ENCODE data around the gene PRKCA. TPM values are rescaled to one million over a fixed set of nuclear protein-coding genes. Genes with fewer than 3 reads are reported as not detected.

PRKCA gene
- polyA plus RNA-seq, 2 donors = 1.2 to 1.3 TPM

DNA sequence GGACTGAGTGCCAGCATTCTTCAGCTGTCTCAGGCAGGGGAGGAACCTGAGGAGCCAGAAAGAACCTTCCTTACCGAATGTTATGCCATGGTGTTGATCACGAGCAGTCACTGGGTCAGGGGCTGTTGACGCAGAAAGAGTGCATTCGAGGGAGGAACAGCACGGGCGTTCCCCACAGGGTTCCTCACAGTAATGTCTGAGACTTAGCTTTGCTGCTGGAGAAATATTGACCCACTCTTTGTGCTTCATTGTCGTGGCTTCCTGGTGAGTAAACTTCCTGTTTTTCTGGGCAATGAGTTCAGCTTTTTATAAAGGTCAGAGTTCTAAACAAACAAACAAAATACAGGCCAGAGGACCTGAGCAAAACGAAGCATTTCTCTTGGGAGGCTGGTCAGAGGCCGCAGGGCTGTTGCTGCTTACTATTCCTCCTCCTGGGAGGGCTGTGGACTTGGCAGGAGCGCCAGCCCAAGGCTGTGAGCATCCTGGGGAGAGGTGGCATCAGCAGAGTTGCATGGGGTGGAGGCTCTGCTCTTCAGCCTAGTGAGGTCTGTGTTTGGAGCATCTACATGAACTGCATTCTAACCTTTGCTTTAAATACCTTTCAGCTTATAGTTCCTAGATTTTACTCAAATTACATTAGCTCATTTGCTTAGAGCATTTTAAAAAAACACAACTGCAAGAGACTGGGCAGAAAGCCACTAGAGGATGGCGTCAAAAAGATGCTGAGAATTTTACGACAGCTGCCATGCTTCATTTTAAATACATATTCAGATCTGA, 389.4 kb downstream of the PRKCA start:
- H3K9me3 ChIP-seq (ENCODE audit: control insufficient read depth in 2 of 2, insufficient read depth in 1 of 2, low read depth in 1 of 2, low read length in 1 of 2) = no peaks in the 10 kb centered on the region
- H3K27me3 ChIP-seq (ENCODE audit: control insufficient read depth in 1 of 2, insufficient read depth in 2 of 2, low read length in 2 of 2) = no peaks in the 10 kb centered on the region
- 65 to 70% methylated on average over 12 of the region's 12 CpGs for WGBS, 2 donors
- H3K27ac ChIP-seq (ENCODE audit: low read depth in 2 of 2, low read length in 1 of 2) = no peak overlapping the region
- H3K4me3 ChIP-seq (ENCODE audit: low read depth in 1 of 2, low read length in 2 of 2) = no peak overlapping the region
- H3K4me1 ChIP-seq (ENCODE audit: control insufficient read depth in 2 of 2, insufficient read depth in 2 of 2, low read length in 1 of 2) = peaks cover 0 to 2% of the 10 kb centered on the region in 2 donors
- peaks cover 0 to 4% of the 10 kb centered on the region in 2 donors for H3K36me3 ChIP-seq (ENCODE audit: control insufficient read depth in 2 of 2, insufficient read depth in 2 of 2, low read length in 1 of 2)

DNA sequence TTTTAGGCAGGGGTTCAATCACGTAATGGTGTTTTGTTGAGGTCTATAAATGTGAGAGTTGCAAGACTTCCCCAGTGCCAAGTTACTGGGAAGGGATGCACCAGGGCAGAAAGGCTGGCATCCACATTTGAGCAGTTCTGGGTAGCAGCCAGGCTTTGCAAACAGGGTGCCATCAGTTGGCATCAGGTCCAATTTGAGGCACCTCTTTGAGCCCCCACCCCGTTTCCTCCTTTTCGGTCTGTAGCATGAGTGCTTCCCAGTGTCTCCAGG, 389.9 kb downstream of the PRKCA start:
- Histone ChIP-seq H3K27ac (ENCODE audit: low read depth in 2 of 2, low read length in 1 of 2) (no peak overlapping the region), H3K36me3 (ENCODE audit: control insufficient read depth in 2 of 2, insufficient read depth in 2 of 2, low read length in 1 of 2) (peaks cover 0 to 5% of the 10 kb centered on the region in 2 donors), H3K9me3 (ENCODE audit: control insufficient read depth in 2 of 2, insufficient read depth in 1 of 2, low read depth in 1 of 2, low read length in 1 of 2) (no peaks in the 10 kb centered on the region), H3K4me1 (ENCODE audit: control insufficient read depth in 2 of 2, insufficient read depth in 2 of 2, low read length in 1 of 2) (peaks cover 0 to 2% of the 10 kb centered on the region in 2 donors), H3K4me3 (ENCODE audit: low read depth in 1 of 2, low read length in 2 of 2) (no peak overlapping the region), H3K27me3 (ENCODE audit: control insufficient read depth in 1 of 2, insufficient read depth in 2 of 2, low read length in 2 of 2) (no peaks in the 10 kb centered on the region)
- 74 to 89% methylated on average over 3 of the region's 3 CpGs for whole genome bisulfite sequencing, 2 donors

DNA sequence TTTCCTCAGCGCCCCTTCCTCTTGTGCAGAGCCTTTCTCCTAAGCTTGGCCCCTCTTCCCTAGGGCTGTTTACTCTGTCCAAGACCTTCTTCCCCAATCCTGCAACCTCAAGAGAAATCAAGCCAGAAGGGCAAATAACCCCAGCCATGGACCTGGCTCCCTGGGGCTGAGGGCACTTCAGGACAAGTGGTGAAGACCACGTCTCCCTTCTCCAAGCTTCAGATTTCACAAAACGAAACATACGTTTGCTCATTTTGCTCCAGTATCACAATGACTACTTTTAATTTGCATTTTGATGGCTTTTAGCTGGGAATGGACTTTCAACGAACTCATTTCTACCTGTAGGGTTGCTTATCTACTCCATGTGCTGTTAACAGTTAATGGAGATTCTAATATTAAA, 392.7 kb downstream of the PRKCA start:
- Histone ChIP-seq H3K27ac (ENCODE audit: low read depth in 2 of 2, low read length in 1 of 2) (no peak overlapping the region), H3K36me3 (ENCODE audit: control insufficient read depth in 2 of 2, insufficient read depth in 2 of 2, low read length in 1 of 2) (peaks cover 0 to 5% of the 10 kb centered on the region in 2 donors), H3K4me3 (ENCODE audit: low read depth in 1 of 2, low read length in 2 of 2) (no peak overlapping the region), H3K9me3 (ENCODE audit: control insufficient read depth in 2 of 2, insufficient read depth in 1 of 2, low read depth in 1 of 2, low read length in 1 of 2) (no peaks in the 10 kb centered on the region), H3K4me1 (ENCODE audit: control insufficient read depth in 2 of 2, insufficient read depth in 2 of 2, low read length in 1 of 2) (peaks cover 0 to 2% of the 10 kb centered on the region in 2 donors), H3K27me3 (ENCODE audit: control insufficient read depth in 1 of 2, insufficient read depth in 2 of 2, low read length in 2 of 2) (no peaks in the 10 kb centered on the region)
- 91 to 97% methylated on average over 5 of the region's 5 CpGs for WGBS, 2 donors

DNA sequence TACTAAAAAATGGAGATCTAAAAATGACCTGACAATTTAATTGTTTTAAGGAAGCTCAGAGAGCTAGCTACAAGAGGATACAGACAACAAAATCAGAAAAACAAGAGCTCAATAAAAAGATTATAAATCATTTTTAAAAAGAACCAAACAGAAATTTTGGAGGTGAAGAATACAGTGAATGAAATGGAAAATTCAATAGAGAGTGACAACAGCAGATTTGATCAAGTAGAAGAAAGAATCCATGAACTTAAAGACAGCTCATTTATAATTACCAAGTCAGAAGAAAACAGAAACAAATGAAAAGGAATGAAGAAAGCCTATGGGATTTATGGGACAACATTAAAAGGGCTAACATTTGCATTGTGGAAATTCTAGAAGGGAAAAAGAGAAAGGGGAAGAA, 395.9 kb downstream of the PRKCA start:
- Histone ChIP-seq H3K4me3 (ENCODE audit: low read depth in 1 of 2, low read length in 2 of 2) (no peak overlapping the region), H3K27me3 (ENCODE audit: control insufficient read depth in 1 of 2, insufficient read depth in 2 of 2, low read length in 2 of 2) (no peaks in the 10 kb centered on the region), H3K36me3 (ENCODE audit: control insufficient read depth in 2 of 2, insufficient read depth in 2 of 2, low read length in 1 of 2) (peaks cover 0 to 3% of the 10 kb centered on the region in 2 donors), H3K4me1 (ENCODE audit: control insufficient read depth in 2 of 2, insufficient read depth in 2 of 2, low read length in 1 of 2) (no peaks in the 10 kb centered on the region), H3K9me3 (ENCODE audit: control insufficient read depth in 2 of 2, insufficient read depth in 1 of 2, low read depth in 1 of 2, low read length in 1 of 2) (no peaks in the 10 kb centered on the region), H3K27ac (ENCODE audit: low read depth in 2 of 2, low read length in 1 of 2) (no peak overlapping the region)

DNA sequence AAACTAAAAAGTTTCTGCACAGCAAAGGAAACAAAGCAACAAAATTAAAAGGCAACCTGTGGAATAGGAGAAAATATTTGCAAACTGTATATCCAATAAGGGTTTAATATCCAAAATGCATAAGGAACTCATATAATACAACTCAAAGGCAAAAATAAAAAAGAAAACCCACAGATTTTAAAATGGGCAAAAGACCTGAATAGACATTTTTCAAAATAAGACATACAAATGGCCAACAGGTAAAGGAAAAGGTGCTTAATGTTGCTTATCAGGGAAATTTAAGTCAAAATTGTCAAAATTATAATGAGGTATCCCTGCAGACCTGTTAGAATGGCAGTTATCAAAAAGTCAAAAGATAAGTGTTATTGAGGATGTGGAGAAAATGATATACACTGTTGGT, 399.0 kb downstream of the PRKCA start:
- H3K4me1 ChIP-seq (ENCODE audit: control insufficient read depth in 2 of 2, insufficient read depth in 2 of 2, low read length in 1 of 2) = no peaks in the 10 kb centered on the region
- H3K4me3 ChIP-seq (ENCODE audit: low read depth in 1 of 2, low read length in 2 of 2) = no peak overlapping the region
- peaks cover 0 to 3% of the 10 kb centered on the region in 2 donors for H3K36me3 ChIP-seq (ENCODE audit: control insufficient read depth in 2 of 2, insufficient read depth in 2 of 2, low read length in 1 of 2)
- H3K9me3 ChIP-seq (ENCODE audit: control insufficient read depth in 2 of 2, insufficient read depth in 1 of 2, low read depth in 1 of 2, low read length in 1 of 2) = no peaks in the 10 kb centered on the region
- H3K27me3 ChIP-seq (ENCODE audit: control insufficient read depth in 1 of 2, insufficient read depth in 2 of 2, low read length in 2 of 2) = no peaks in the 10 kb centered on the region
- no peak overlapping the region for H3K27ac ChIP-seq (ENCODE audit: low read depth in 2 of 2, low read length in 1 of 2)

DNA sequence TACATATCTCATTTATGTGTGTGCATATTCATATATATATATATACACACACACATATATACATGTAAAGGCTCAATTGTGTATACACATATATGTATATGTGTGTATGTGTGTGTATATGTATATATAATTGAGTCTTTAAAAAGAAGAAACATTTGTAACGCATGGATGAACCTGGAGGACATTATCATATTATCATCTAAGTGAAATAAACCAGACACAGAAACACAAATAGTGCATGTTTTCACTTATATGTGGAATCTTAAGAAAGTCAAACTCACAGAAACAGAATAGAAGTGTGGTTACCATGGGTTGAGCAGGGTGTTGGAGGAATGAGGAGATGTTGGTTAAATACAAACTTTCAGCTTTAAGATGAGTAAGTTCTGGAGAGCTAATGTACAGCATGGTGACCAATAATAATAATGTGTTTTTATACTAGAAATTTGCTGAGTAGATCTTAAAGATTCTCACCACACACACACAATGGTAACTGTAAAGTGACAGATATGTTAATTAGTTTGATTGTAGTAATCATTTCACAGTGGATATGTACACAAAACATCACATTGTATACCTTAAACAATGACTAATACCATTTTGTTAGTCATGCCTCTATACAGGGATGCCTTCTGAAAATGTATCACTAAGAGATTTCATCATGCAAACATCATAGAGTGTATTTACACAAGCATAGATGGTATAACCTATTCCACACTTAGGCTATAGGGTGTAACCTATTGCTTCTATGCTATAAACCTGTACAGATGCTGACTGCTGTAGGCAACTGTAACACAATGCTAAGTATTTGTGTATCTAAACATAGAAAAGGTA, 399.9 kb downstream of the PRKCA start:
- 97 to 98% methylated on average over 1 of the region's 1 CpG for WGBS, 2 donors
- H3K9me3 ChIP-seq (ENCODE audit: control insufficient read depth in 2 of 2, insufficient read depth in 1 of 2, low read depth in 1 of 2, low read length in 1 of 2) = no peaks in the 10 kb centered on the region
- no peaks in the 10 kb centered on the region for H3K36me3 ChIP-seq (ENCODE audit: control insufficient read depth in 2 of 2, insufficient read depth in 2 of 2, low read length in 1 of 2)
- no peak overlapping the region for H3K4me3 ChIP-seq (ENCODE audit: low read depth in 1 of 2, low read length in 2 of 2)
- no peak overlapping the region for H3K27ac ChIP-seq (ENCODE audit: low read depth in 2 of 2, low read length in 1 of 2)
- H3K27me3 ChIP-seq (ENCODE audit: control insufficient read depth in 1 of 2, insufficient read depth in 2 of 2, low read length in 2 of 2) = no peaks in the 10 kb centered on the region
- H3K4me1 ChIP-seq (ENCODE audit: control insufficient read depth in 2 of 2, insufficient read depth in 2 of 2, low read length in 1 of 2) = no peaks in the 10 kb centered on the region

DNA sequence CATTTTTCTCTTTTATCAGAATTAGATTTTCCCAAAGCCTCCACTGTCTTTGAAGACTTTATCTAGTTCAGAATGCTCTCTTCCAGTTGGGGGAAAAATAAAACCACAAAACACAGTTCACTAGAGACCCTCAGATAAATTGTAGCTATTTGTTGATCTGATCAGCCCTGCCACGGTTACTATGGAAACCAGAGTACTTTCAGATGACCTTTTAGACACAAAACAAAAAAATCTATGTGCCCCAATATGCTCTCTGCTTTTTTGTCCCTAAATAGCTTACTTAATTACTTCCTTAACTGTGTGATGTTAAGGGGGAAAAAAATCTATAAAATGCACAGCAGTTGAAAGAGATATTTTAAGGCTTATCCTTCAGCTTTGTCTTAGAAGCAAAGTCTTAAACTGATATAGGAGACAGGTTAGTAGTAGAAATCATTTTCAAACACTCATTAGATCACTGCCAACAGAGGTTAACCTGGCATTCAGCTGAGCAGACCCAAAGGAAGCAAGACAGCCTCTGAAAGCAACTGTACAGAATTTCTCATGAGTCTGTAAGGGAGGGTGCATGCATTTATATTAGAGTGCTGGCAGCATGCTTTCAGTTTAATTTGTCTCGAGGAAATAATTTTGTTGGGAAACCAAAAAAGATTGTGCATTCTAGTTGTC, 402.6 kb downstream of the PRKCA start:
- Histone ChIP-seq H3K9me3 (ENCODE audit: control insufficient read depth in 2 of 2, insufficient read depth in 1 of 2, low read depth in 1 of 2, low read length in 1 of 2) (no peaks in the 10 kb centered on the region), H3K36me3 (ENCODE audit: control insufficient read depth in 2 of 2, insufficient read depth in 2 of 2, low read length in 1 of 2) (no peaks in the 10 kb centered on the region), H3K4me3 (ENCODE audit: low read depth in 1 of 2, low read length in 2 of 2) (no peak overlapping the region), H3K27me3 (ENCODE audit: control insufficient read depth in 1 of 2, insufficient read depth in 2 of 2, low read length in 2 of 2) (no peaks in the 10 kb centered on the region), H3K27ac (ENCODE audit: low read depth in 2 of 2, low read length in 1 of 2) (no peak overlapping the region), H3K4me1 (ENCODE audit: control insufficient read depth in 2 of 2, insufficient read depth in 2 of 2, low read length in 1 of 2) (no peaks in the 10 kb centered on the region)
- 41 to 48% methylated on average over 2 of the region's 2 CpGs for WGBS, 2 donors

DNA sequence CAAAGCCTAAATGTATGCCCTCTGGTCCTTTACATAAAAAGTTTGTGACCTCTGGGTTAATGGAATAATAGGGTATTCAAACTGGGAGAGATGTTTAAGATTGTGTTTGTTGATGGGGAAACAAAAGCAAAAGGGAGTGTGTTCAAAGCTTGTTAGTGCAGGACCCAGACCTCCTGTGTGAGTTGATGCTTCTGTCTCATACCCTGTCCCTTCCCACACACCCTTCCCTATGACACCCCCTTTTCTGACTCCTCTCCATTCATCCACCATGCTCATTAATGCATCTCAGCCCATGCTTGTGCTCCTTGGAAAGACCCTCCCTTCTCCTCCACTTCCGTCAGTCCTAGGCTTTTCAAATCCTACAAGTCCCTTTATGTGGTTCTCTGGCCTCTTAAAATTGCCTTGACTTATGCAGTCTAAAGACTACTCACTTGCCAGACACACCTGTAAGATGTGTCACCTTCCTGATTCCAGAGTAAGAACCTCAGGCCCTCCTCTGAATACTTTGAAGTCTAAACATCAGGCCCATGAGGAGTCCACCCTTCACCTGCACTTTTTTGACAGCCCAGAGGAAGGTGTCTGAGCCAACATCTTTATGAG, 404.5 kb downstream of the PRKCA start:
- Histone ChIP-seq H3K4me3 (ENCODE audit: low read depth in 1 of 2, low read length in 2 of 2) (no peak overlapping the region), H3K27ac (ENCODE audit: low read depth in 2 of 2, low read length in 1 of 2) (no peak overlapping the region), H3K4me1 (ENCODE audit: control insufficient read depth in 2 of 2, insufficient read depth in 2 of 2, low read length in 1 of 2) (no peaks in the 10 kb centered on the region), H3K9me3 (ENCODE audit: control insufficient read depth in 2 of 2, insufficient read depth in 1 of 2, low read depth in 1 of 2, low read length in 1 of 2) (no peaks in the 10 kb centered on the region), H3K27me3 (ENCODE audit: control insufficient read depth in 1 of 2, insufficient read depth in 2 of 2, low read length in 2 of 2) (no peaks in the 10 kb centered on the region), H3K36me3 (ENCODE audit: control insufficient read depth in 2 of 2, insufficient read depth in 2 of 2, low read length in 1 of 2) (no peaks in the 10 kb centered on the region)
- WGBS, 2 donors = 96 to 100% methylated on average over 1 of the region's 1 CpG

DNA sequence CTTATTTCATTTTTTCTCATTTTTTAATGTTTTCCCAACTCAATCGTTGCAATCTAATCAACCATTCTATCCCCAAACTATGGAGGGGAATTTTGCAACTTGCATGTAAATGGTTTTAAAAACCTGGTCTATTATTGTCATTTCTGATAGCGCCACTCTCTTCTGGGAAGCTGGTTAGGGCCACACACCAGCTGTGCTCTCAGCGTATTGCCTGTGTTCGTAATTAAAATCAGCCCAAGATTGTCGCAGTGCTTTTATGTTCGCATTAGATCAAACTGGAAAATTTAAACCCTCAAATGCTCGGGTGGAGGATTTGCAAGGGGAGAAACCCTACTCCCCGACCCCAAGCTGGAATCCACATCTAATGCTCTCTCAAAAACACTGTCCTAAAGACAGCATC, 409.0 kb downstream of the PRKCA start:
- Histone ChIP-seq H3K27me3 (ENCODE audit: control insufficient read depth in 1 of 2, insufficient read depth in 2 of 2, low read length in 2 of 2) (no peaks in the 10 kb centered on the region), H3K9me3 (ENCODE audit: control insufficient read depth in 2 of 2, insufficient read depth in 1 of 2, low read depth in 1 of 2, low read length in 1 of 2) (no peaks in the 10 kb centered on the region), H3K4me1 (ENCODE audit: control insufficient read depth in 2 of 2, insufficient read depth in 2 of 2, low read length in 1 of 2) (no peaks in the 10 kb centered on the region), H3K36me3 (ENCODE audit: control insufficient read depth in 2 of 2, insufficient read depth in 2 of 2, low read length in 1 of 2) (no peaks in the 10 kb centered on the region), H3K4me3 (ENCODE audit: low read depth in 1 of 2, low read length in 2 of 2) (no peak overlapping the region), H3K27ac (ENCODE audit: low read depth in 2 of 2, low read length in 1 of 2) (no peak overlapping the region)
- WGBS, 2 donors = 77 to 85% methylated on average over 8 of the region's 8 CpGs
